ENCODE results near the gene LACC1.
A peak's percentile ranks its signal among the peaks of the same experiment; 100 is the strongest.

The LACC1 gene

GRCh38 chr13:43895940-43896339 is 16.2 kb downstream of the LACC1 start:
- no peak overlapping the region for H2AFZ ChIP-seq (ENCODE audit: low read depth)
- no peaks in the 10 kb centered on the region for H3K36me3 ChIP-seq (ENCODE audit: insufficient read depth)
- H3K4me2 ChIP-seq: no peak overlapping the region
- no peak overlapping the region for H3K27ac ChIP-seq
- H3K79me2 ChIP-seq (ENCODE audit: insufficient read depth, low read depth): no peaks in the 10 kb centered on the region
- H3K9ac ChIP-seq: no peak overlapping the region
- H3K27me3 ChIP-seq (ENCODE audit: insufficient read depth, low read depth): no peaks in the 10 kb centered on the region
- peaks cover 7% of the 10 kb centered on the region for H3K4me1 ChIP-seq (ENCODE audit: low read depth, poor library complexity, severe bottlenecking)
- no peaks in the 10 kb centered on the region for H4K20me1 ChIP-seq (ENCODE audit: insufficient read depth)
- no peak overlapping the region for H3K4me3 ChIP-seq (IDR thresholded peaks at IDR 0.05; ENCODE audit: insufficient read depth, low read depth, low read length)
- no peak for TF ChIP-seq CTCF (conservative IDR thresholded peaks at IDR 0.05; ENCODE audit: low read depth, low read length)

GRCh38 chr13:43905435-43906031 is 25.8 kb downstream of the LACC1 start:
- Histone ChIP-seq H3K36me3 (ENCODE audit: insufficient read depth) (no peaks in the 10 kb centered on the region), H3K4me1 (ENCODE audit: low read depth, poor library complexity, severe bottlenecking) (no peaks in the 10 kb centered on the region), H3K27ac (no peak overlapping the region), H3K4me3 (IDR thresholded peaks at IDR 0.05; ENCODE audit: insufficient read depth, low read depth, low read length) (no peak overlapping the region), H3K79me2 (ENCODE audit: insufficient read depth, low read depth) (no peaks in the 10 kb centered on the region), H3K27me3 (ENCODE audit: insufficient read depth, low read depth) (no peaks in the 10 kb centered on the region), H3K9ac (no peak overlapping the region), H2AFZ (ENCODE audit: low read depth) (no peak overlapping the region), H3K4me2 (no peak overlapping the region), H4K20me1 (ENCODE audit: insufficient read depth) (no peaks in the 10 kb centered on the region)
- peak; percentile 67 for TF ChIP-seq CTCF (conservative IDR thresholded peaks at IDR 0.05; ENCODE audit: low read depth, low read length)

GRCh38 chr13:43908156-43909126 is 28.7 kb downstream of the LACC1 start:
- no peaks in the 10 kb centered on the region for H3K36me3 ChIP-seq (ENCODE audit: insufficient read depth)
- H3K4me2 ChIP-seq: no peak overlapping the region
- H3K4me3 ChIP-seq (IDR thresholded peaks at IDR 0.05; ENCODE audit: insufficient read depth, low read depth, low read length): no peak overlapping the region
- no peak overlapping the region for H3K9ac ChIP-seq
- no peak overlapping the region for H3K27ac ChIP-seq
- no peaks in the 10 kb centered on the region for H3K4me1 ChIP-seq (ENCODE audit: low read depth, poor library complexity, severe bottlenecking)
- no peaks in the 10 kb centered on the region for H3K79me2 ChIP-seq (ENCODE audit: insufficient read depth, low read depth)
- peak; percentile 46; the same call in 1 of the 2 replicates for TF ChIP-seq CTCF (conservative IDR thresholded peaks at IDR 0.05; ENCODE audit: low read depth, low read length)
- H4K20me1 ChIP-seq (ENCODE audit: insufficient read depth): no peaks in the 10 kb centered on the region
- H3K27me3 ChIP-seq (ENCODE audit: insufficient read depth, low read depth): no peaks in the 10 kb centered on the region
- no peak overlapping the region for H2AFZ ChIP-seq (ENCODE audit: low read depth)

- no peak overlapping the region for H3K27ac ChIP-seq
- no peaks in the 10 kb centered on the region for H3K79me2 ChIP-seq (ENCODE audit: insufficient read depth, low read depth)
- H3K4me3 ChIP-seq (IDR thresholded peaks at IDR 0.05; ENCODE audit: insufficient read depth, low read depth, low read length): no peak overlapping the region
- no peaks in the 10 kb centered on the region for H3K4me1 ChIP-seq (ENCODE audit: low read depth, poor library complexity, severe bottlenecking)
- no peak overlapping the region for H3K4me2 ChIP-seq
- no peak for TF ChIP-seq CTCF (conservative IDR thresholded peaks at IDR 0.05; ENCODE audit: low read depth, low read length)
- no peaks in the 10 kb centered on the region for H4K20me1 ChIP-seq (ENCODE audit: insufficient read depth)
- no peaks in the 10 kb centered on the region for H3K27me3 ChIP-seq (ENCODE audit: insufficient read depth, low read depth)
- H3K36me3 ChIP-seq (ENCODE audit: insufficient read depth): no peaks in the 10 kb centered on the region
- no peak overlapping the region for H3K9ac ChIP-seq
- H2AFZ ChIP-seq (ENCODE audit: low read depth): no peak overlapping the region
These were observed 31.2 kb downstream of the LACC1 start for GRCh38 chr13:43910856-43911255.

Measured in KMS-11 (cell line).